ENCODE data around the gene OR5T3.
"Not testable (repeated sequence)": the region's sequence is repeated elsewhere in the genome, so short reads cannot be mapped to it uniquely, and the experiment has no call there.

The OR5T3 gene

GRCh38 chr11:56251954-56252353, at the start of gene OR5T3:
Gene OR5T3, plus strand, starts transcription at chr11:56252254. Its CDS starts 0 bp downstream, at chr11:56252254.
- no peak for DNase-seq

- DNase-seq: no peak
These were observed 44.3 kb upstream of the OR5T3 start for GRCh38 chr11:56207790-56208189.

GRCh38 chr11:56214537-56214936, 37.5 kb upstream of the OR5T3 start:
- DNase-seq: no peak

- DNase-seq: not testable (repeated sequence)
These were observed 32.3 kb upstream of the OR5T3 start for GRCh38 chr11:56219735-56220134.

- no peak for DNase-seq
These were observed 17.9 kb upstream of the OR5T3 start, which contains the start of gene OR5T2 for GRCh38 chr11:56234155-56234554. Gene OR5T2, minus strand, starts transcription at chr11:56234255. Its CDS starts 1,193 bp downstream, at chr11:56233062.

GRCh38 chr11:56271092-56271491, 19.0 kb downstream of the OR5T3 start:
- DNase-seq: no peak

- DNase-seq: no peak
These were observed 21.8 kb downstream of the OR5T3 start, which contains the start of gene OR5T1 for GRCh38 chr11:56273854-56274253. Gene OR5T1, plus strand, starts transcription at chr11:56274154. Its CDS starts 1,485 bp downstream, at chr11:56275639.

GRCh38 chr11:56292154-56292553, 40.1 kb downstream of the OR5T3 start, which contains the start of gene OR8H1:
Gene OR8H1, minus strand, starts transcription at chr11:56292254. Its CDS starts 1,192 bp downstream, at chr11:56291062.
- DNase-seq: no peak

GRCh38 chr11:56296898-56297297, 44.8 kb downstream of the OR5T3 start:
- DNase-seq: no peak

Data from EL (cell line).